Heart right ventricle (tissue), 16 donors: ENCODE measurements around the gene SIL1. TPM values are rescaled to one million over a fixed set of nuclear protein-coding genes. Genes with fewer than 3 reads are reported as not detected.
A peak's percentile ranks its signal among the peaks of the same experiment; 100 is the strongest.

Experiments
- ATAC-seq, 8 donors: fragments of 200-7000 bp; cut with Tn5 transposase; one replicate each; pipeline ENCODE4 v1.9.1; 2020; ENCODE audit warnings: mild to moderate bottlenecking in 8 of 8, moderate library complexity in 8 of 8, moderate number of reproducible peaks in 1 of 8
- DNase-seq, 2 donors: peaks; one replicate each; pipeline ENCODE4 v3.0.0-alpha.2; 2020
- H3K27ac ChIP-seq, 10 donors: fragments of 200-600 bp; sonication (generic) in 2 of 10; one replicate each; pipeline versions ENCODE4 v1.5.0 to v1.8.0; 2020 to 2022; ENCODE audit warnings: mild to moderate bottlenecking in 3 of 10
- H3K27me3 ChIP-seq, 7 donors: fragments of 200-600 bp; one replicate each; pipeline ENCODE4 v1.8.0; 2021 to 2022; ENCODE audit warnings: mild to moderate bottlenecking in 2 of 7
- H3K36me3 ChIP-seq, 9 donors: fragments of 200-600 bp; sonication (generic) in 1 of 9; one replicate each; pipeline versions ENCODE4 v1.5.0 to v1.8.0; 2020 to 2022; ENCODE audit warnings: mild to moderate bottlenecking in 2 of 9
- H3K4me1 ChIP-seq, 9 donors: fragments of 200-600 bp; sonication (generic) in 1 of 9; one replicate each; pipeline versions ENCODE4 v1.5.0 to v1.8.0; 2020 to 2022; ENCODE audit warnings: mild to moderate bottlenecking in 4 of 9
- H3K4me3 ChIP-seq, 10 donors: fragments of 200-600 bp; sonication (generic) in 2 of 10; one replicate each; pipeline versions ENCODE4 v1.5.0 to v1.8.0; 2020 to 2022; ENCODE audit warnings: mild to moderate bottlenecking in 7 of 10, moderate library complexity in 2 of 10
- H3K9me3 ChIP-seq, 11 donors: fragments of 200-600 bp in 10 of 11; sonication (generic) in 2 of 11; one replicate each; pipeline versions ENCODE4 v1.5.0 to v1.8.0; 2013 to 2022; ENCODE audit warnings: mild to moderate bottlenecking in 2 of 11, control low read depth in 1 of 11, moderate library complexity in 1 of 11
- CTCF ChIP-seq, 9 donors: fragments of 200-600 bp; sonication (generic) in 2 of 9; IDR thresholded peaks; one replicate each; pipeline versions ENCODE4 v1.5.0 to v1.8.0; 2021 to 2022; ENCODE audit warnings: antibody characterized with exemption in 9 of 9, mild to moderate bottlenecking in 5 of 9, moderate library complexity in 1 of 9
- WGBS, 2 donors: extraction: QIAGEN DNeasy Blood & Tissue Kit; methylation state at CpG; one replicate each; pipeline ENCODE4 v1.1.7; 2013; ENCODE audit warnings: inconsistent platforms in 1 of 2; 5-methylcytosine and 5-hydroxymethylcytosine counted together
- intact Hi-C, 10 donors: fragments of 100-400 bp; cut with DNase I; formaldehyde crosslinking; loops; one replicate each; pipeline versions ENCODE4 v1.11.1 to v1.14.2; 2022
- polyA plus RNA-seq, 2 donors: library from polyadenylated mRNA; stranded (reverse); fragments of 200-250 nt; gene quantifications; one replicate each; pipeline ENCODE4 v1.2.3, GENCODE V29; 2013
- total RNA-seq, 10 donors: library from RNA; stranded (reverse); fragmentation: NEBNext Ultra II Directional in 3 of 10; extraction: Animal tissue kit (Norgen Biotek cat#: 25700) in 3 of 10; gene quantifications; one replicate each; pipeline versions ENCODE4 v1.2.1 to v1.2.4, GENCODE V29; 2021 to 2023
- donor health status: Arrhythmogenic right ventricular cardiomyopathy.
- donor health status: ischemic (EF 13 %, LVEDD 7.1; RV severe dilation, severe dysfunction).
- donor health status: healthy with polysubstance abuse.
- donor health status: DM: no; HTN: yes; CAD: no.
- donor health status: DM: no; HTN: no; CAD: no.
- donor health status: ischemic (EF 25% LVEDD 6.9; RV normal size, moderate dysfunction).
- donor health status: ischemic (EF 25% LVEDD 5.7; RV mildly dilated, moderate dysfunction).
- donor health status: healthy.
- donor health status: DM: yes; HTN: yes; CAD: no.
- donor health status: Ischemic cardiomyopathy.
- donor health status: ischemic (EF 35%, LVEDD 5.7; RV mildly dilated, moderate dysfunction).
- donor health status: nonischemic (EF 11% LVEDD 7.7; RV severe dilation, severe dysfunction).
- donor health status: DM: yes; HTN: yes; CAD: no.
- donor health status: PGD.
- donor health status: ischemic (EF 29% LVEDD 5.4; RV normal size, mild dysfunction).
- donor health status: nonischemic (EF 23%, LVEDD 6.1; RV moderate dilation, normal function).

The SIL1 gene
- total and polyA plus RNA-seq, 12 donors, result 26.7 to 94.7 (median 44.3) TPM

- peaks cover 3 to 24% (median 14%) of the 10 kb centered on the region in 9 donors for H3K4me1 ChIP-seq
- 91 to 94% methylated on average over 5 of the region's 5 CpGs for WGBS, 2 donors
- ATAC-seq (no peak), DNase-seq (no peak)
- no peak overlapping the region for H3K27ac ChIP-seq
- H3K9me3 ChIP-seq, result no peaks in the 10 kb centered on the region
- no peaks in the 10 kb centered on the region for H3K27me3 ChIP-seq
- H3K4me3 ChIP-seq, result no peak overlapping the region
- H3K36me3 ChIP-seq, result no peaks in the 10 kb centered on the region
- no peak for TF ChIP-seq CTCF (IDR thresholded peaks at IDR 0.05)
- intact Hi-C loops, result loop anchor here in 2 of 10 donors (5.0 to 10.0 kb wide), 4 partner anchors 67 to 285 kb away; partner anchors contain the start of gene CTNNA1 (in 1 of the 2)
These were observed 218.4 kb downstream of the SIL1 start for GRCh38 chr5:138979684-138980280.

- TF ChIP-seq CTCF (IDR thresholded peaks at IDR 0.05), result no peak
- no peak overlapping the region for H3K4me3 ChIP-seq
- no peaks in the 10 kb centered on the region for H3K27me3 ChIP-seq
- WGBS, 2 donors, result 94 to 98% methylated on average over 1 of the region's 1 CpG
- ATAC-seq (no peak), DNase-seq (no peak)
- no peaks in the 10 kb centered on the region for H3K36me3 ChIP-seq
- peaks cover 6 to 36% (median 26%) of the 10 kb centered on the region in 9 donors for H3K4me1 ChIP-seq
- no peak overlapping the region for H3K27ac ChIP-seq
- H3K9me3 ChIP-seq, result no peaks in the 10 kb centered on the region
- intact Hi-C loops, result loop anchor here in 2 of 10 donors (5.0 to 10.0 kb wide), 4 partner anchors 66 to 286 kb away; partner anchors contain the start of gene CTNNA1 (in 1 of the 2)
These were observed 219.6 kb downstream of the SIL1 start for GRCh38 chr5:138978581-138978980.

GRCh38 chr5:138978080-138978479, 220.1 kb downstream of the SIL1 start:
- intact Hi-C loops, result loop anchor here in 2 of 10 donors (5.0 to 10.0 kb wide), 4 partner anchors 66 to 287 kb away; partner anchors contain the start of gene CTNNA1 (in 1 of the 2)
- Histone ChIP-seq H3K36me3 (no peaks in the 10 kb centered on the region), H3K27ac (no peak overlapping the region), H3K4me1 (peaks cover 6 to 41% (median 31%) of the 10 kb centered on the region in 9 donors), H3K9me3 (no peaks in the 10 kb centered on the region), H3K4me3 (no peak overlapping the region), H3K27me3 (no peaks in the 10 kb centered on the region)
- 84 to 90% methylated on average over 1 of the region's 1 CpG for WGBS, 2 donors
- no peak for ATAC-seq
- DNase-seq, result no peak
- TF ChIP-seq CTCF (IDR thresholded peaks at IDR 0.05), result no peak

GRCh38 chr5:138975098-138975847, 222.9 kb downstream of the SIL1 start:
- peak; percentile 26 to 73 for DNase-seq
- intact Hi-C loops, result loop anchor here in 2 of 10 donors (5.0 to 10.0 kb wide), 4 partner anchors 63 to 290 kb away; partner anchors contain the start of gene CTNNA1 (in 1 of the 2)
- Histone ChIP-seq H3K4me1 (peaks cover 15 to 54% (median 44%) of the 10 kb centered on the region in 9 donors), H3K4me3 (no peak overlapping the region), H3K27ac (peak overlapping the region; percentile 77 to 93 (median 82)), H3K27me3 (no peaks in the 10 kb centered on the region), H3K36me3 (no peaks in the 10 kb centered on the region), H3K9me3 (no peaks in the 10 kb centered on the region)
- TF ChIP-seq CTCF (IDR thresholded peaks at IDR 0.05), result no peak
- 58 to 61% methylated on average over 10 of the region's 10 CpGs for WGBS, 2 donors
- peak; percentile 28 to 72 (median 42) for ATAC-seq
